NB4 (cell line): ENCODE results near the gene LAMB1.

ENCODE experiments used
- DNase-seq: peaks from one replicate; pipeline ENCODE4 v3.0.0; 2010; ENCODE audit warnings: low read depth
- H3K4me3 ChIP-seq: one replicate; pipeline ENCODE4 v1.5.1; 2011; ENCODE audit warnings: mild to moderate bottlenecking, low read depth, low read length, moderate library complexity
- CTCF ChIP-seq: IDR thresholded peaks from one replicate; pipeline ENCODE4 v1.5.1; 2012; ENCODE audit warnings: low read depth, low read length
- MAX ChIP-seq: IDR thresholded peaks from 2 replicates; pipeline ENCODE4 v1.6.1; 2011; ENCODE audit warnings: low read depth, low read length
- MYC ChIP-seq: IDR thresholded peaks from 2 replicates; pipeline ENCODE4 v1.6.1; 2011; ENCODE audit warnings: low read depth, low read length
- POLR2A ChIP-seq: IDR thresholded peaks from 2 replicates; pipeline ENCODE4 v1.6.1; 2011; ENCODE audit warnings: mild to moderate bottlenecking; ENCODE audit not compliant: insufficient read length; ENCODE audit errors: extremely low read depth

LAMB1 gene

GRCh38 chr7:107982042-107982840 lies 20.7 kb downstream of the LAMB1 start:
- no peak for TF ChIP-seq POLR2A
- TF ChIP-seq CTCF = no peak
- no peak for TF ChIP-seq MAX
- no peak for TF ChIP-seq MYC

GRCh38 chr7:107981466-107981865 lies 21.5 kb downstream of the LAMB1 start:
- DNase-seq = no peak
- H3K4me3 ChIP-seq = no peak overlapping the region
- TF ChIP-seq MYC = no peak
- TF ChIP-seq MAX = no peak
- TF ChIP-seq POLR2A = no peak
- TF ChIP-seq CTCF = no peak

More at GRCh38 chr7:107982042-107982840, 20.7 kb downstream of the LAMB1 start:
- no peak for DNase-seq
- no peak overlapping the region for H3K4me3 ChIP-seq

- no peak for TF ChIP-seq MYC
- no peak for TF ChIP-seq POLR2A
- no peak for DNase-seq
- H3K4me3 ChIP-seq = no peak overlapping the region
These were observed 22.2 kb downstream of the LAMB1 start for GRCh38 chr7:107980671-107981190.

- TF ChIP-seq POLR2A (no peak), MAX (no peak), CTCF (no peak), MYC (no peak)
- no peak overlapping the region for H3K4me3 ChIP-seq
- no peak for DNase-seq
These were observed 22.8 kb downstream of the LAMB1 start for GRCh38 chr7:107980171-107980570.

GRCh38 chr7:107978815-107979408 lies 24.0 kb downstream of the LAMB1 start:
- no peak overlapping the region for H3K4me3 ChIP-seq
- DNase-seq = no peak
- no peak for TF ChIP-seq CTCF
- no peak for TF ChIP-seq MAX
- TF ChIP-seq POLR2A = no peak
- TF ChIP-seq MYC = no peak

GRCh38 chr7:107977048-107977447 lies 25.9 kb downstream of the LAMB1 start:
- TF ChIP-seq POLR2A (no peak), MYC (no peak), MAX (no peak), CTCF (no peak)
- H3K4me3 ChIP-seq = no peak overlapping the region
- no peak for DNase-seq
